ENCODE data around the gene CDHR3. TPM values are rescaled to one million over a fixed set of nuclear protein-coding genes. Genes with fewer than 3 reads are reported as not detected.

CDHR3 gene
- total RNA-seq, 1 donor from 2014 or later = 50.8 TPM

- Mint-ChIP-seq H3K4me1 (ENCODE audit: low read depth, unreplicated experiment) (peaks cover 9% of the 10 kb centered on the region), H3K4me3 (ENCODE audit: unreplicated experiment) (no peak overlapping the region), H3K9me3 (ENCODE audit: unreplicated experiment) (no peaks in the 10 kb centered on the region), H3K27ac (ENCODE audit: unreplicated experiment) (no peak overlapping the region), H3K27me3 (ENCODE audit: unreplicated experiment) (peaks cover 1% of the 10 kb centered on the region), H3K36me3 (ENCODE audit: unreplicated experiment) (no peaks in the 10 kb centered on the region)
- no peak for DNase-seq
- TF ChIP-seq CTCF (IDR thresholded peaks at IDR 0.05; ENCODE audit: partially characterized antibody, unreplicated experiment) = no peak
Observed at GRCh38 chr7:106045586-106045985, 82.5 kb downstream of the CDHR3 start.

- H3K36me3 Mint-ChIP-seq (ENCODE audit: unreplicated experiment) = no peaks in the 10 kb centered on the region
- no peak for TF ChIP-seq CTCF (IDR thresholded peaks at IDR 0.05; ENCODE audit: partially characterized antibody, unreplicated experiment)
- H3K4me1 Mint-ChIP-seq (ENCODE audit: low read depth, unreplicated experiment) = peaks cover 9% of the 10 kb centered on the region
- H3K27ac Mint-ChIP-seq (ENCODE audit: unreplicated experiment) = no peak overlapping the region
- H3K27me3 Mint-ChIP-seq (ENCODE audit: unreplicated experiment) = peaks cover 1% of the 10 kb centered on the region
- H3K4me3 Mint-ChIP-seq (ENCODE audit: unreplicated experiment) = no peak overlapping the region
- DNase-seq = no peak
- H3K9me3 Mint-ChIP-seq (ENCODE audit: unreplicated experiment) = no peaks in the 10 kb centered on the region
Observed at GRCh38 chr7:106047184-106047583, 84.1 kb downstream of the CDHR3 start.

DNA sequence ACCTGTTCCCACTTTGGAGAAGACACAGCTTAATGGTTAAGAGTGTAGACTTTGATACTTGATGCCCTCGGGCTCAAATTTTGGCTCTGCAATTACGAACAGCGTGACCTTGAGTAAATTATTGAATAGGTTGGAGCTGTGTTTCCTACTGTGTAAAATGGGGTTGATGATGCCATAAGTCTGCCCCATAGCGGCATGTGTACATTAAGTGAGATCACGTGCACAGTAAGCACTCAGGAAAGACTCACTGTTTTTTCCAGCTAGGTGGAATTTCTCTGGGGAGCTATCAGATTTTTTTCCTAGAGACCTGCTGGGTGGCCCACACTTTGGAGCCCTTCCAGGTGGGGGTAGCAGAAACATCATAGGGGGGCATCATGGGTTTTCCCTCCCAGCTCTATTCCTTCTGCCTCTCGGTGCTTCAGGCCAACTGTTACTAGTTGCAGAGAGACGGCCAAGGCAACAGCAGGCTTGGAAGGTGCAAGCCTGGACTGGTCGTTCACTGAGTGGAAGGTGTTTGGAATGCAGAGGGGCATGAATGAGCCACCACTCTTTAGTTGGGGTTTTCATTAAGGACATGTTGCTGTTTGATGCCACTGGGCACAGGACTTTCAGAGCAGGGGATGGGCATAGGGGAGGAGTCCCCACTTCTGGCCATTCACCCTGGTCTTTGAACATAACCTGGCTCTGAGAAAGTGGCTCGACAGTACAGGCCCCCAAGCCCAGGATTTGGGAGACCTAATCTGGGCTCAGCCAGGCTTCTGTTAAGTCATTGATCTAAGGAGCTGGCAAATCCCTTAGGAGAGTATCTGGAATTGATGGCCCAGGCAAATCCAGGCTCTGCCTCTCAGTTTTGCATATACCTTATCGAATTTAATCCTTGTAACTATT is 85.0 kb downstream of the CDHR3 start:
- TF ChIP-seq CTCF (IDR thresholded peaks at IDR 0.05; ENCODE audit: partially characterized antibody, unreplicated experiment) = no peak
- Mint-ChIP-seq H3K36me3 (ENCODE audit: unreplicated experiment) (no peaks in the 10 kb centered on the region), H3K4me1 (ENCODE audit: low read depth, unreplicated experiment) (peaks cover 4% of the 10 kb centered on the region), H3K9me3 (ENCODE audit: unreplicated experiment) (no peaks in the 10 kb centered on the region), H3K27ac (ENCODE audit: unreplicated experiment) (no peak overlapping the region), H3K4me3 (ENCODE audit: unreplicated experiment) (no peak overlapping the region), H3K27me3 (ENCODE audit: unreplicated experiment) (no peaks in the 10 kb centered on the region)
- no peak for DNase-seq

GRCh38 chr7:106048706-106049020 is 85.6 kb downstream of the CDHR3 start:
- TF ChIP-seq CTCF (IDR thresholded peaks at IDR 0.05; ENCODE audit: partially characterized antibody, unreplicated experiment) = no peak
- H3K9me3 Mint-ChIP-seq (ENCODE audit: unreplicated experiment) = no peaks in the 10 kb centered on the region
- H3K4me3 Mint-ChIP-seq (ENCODE audit: unreplicated experiment) = no peak overlapping the region
- DNase-seq = no peak
- no peak overlapping the region for H3K27ac Mint-ChIP-seq (ENCODE audit: unreplicated experiment)
- H3K36me3 Mint-ChIP-seq (ENCODE audit: unreplicated experiment) = no peaks in the 10 kb centered on the region
- H3K4me1 Mint-ChIP-seq (ENCODE audit: low read depth, unreplicated experiment) = peaks cover 2% of the 10 kb centered on the region
- H3K27me3 Mint-ChIP-seq (ENCODE audit: unreplicated experiment) = no peaks in the 10 kb centered on the region

DNA sequence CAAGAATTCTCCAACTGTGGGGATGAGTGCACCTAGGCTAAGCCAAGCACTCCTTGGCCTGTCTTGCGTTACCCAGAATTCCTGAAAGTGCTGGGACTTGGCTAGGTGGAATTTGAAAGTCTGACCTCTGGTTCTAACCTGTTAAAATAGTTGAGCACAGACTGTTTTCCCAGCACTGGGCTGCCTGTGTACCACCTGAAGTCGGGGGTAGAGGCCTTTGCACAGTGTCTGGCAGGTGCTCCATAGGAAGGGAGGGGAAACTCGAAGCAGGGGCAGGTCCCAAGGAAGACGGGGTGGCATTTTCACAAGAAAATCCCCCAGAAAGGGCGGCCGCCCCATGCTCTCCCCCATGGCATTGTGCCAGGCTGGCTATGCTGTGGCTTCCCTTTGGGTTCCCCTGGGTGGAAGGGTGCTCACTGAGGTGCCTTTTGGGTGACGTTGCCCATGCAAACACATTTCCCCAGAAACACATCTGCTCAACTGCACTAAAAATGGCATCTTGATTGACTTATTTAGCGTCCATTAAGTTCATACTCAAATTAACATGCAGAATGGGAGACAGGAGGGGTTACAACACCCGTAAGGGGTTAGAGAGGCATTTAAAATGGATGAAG is 86.2 kb downstream of the CDHR3 start:
- no peaks in the 10 kb centered on the region for H3K4me1 Mint-ChIP-seq (ENCODE audit: low read depth, unreplicated experiment)
- H3K4me3 Mint-ChIP-seq (ENCODE audit: unreplicated experiment) = no peak overlapping the region
- no peaks in the 10 kb centered on the region for H3K9me3 Mint-ChIP-seq (ENCODE audit: unreplicated experiment)
- no peak for DNase-seq
- H3K27ac Mint-ChIP-seq (ENCODE audit: unreplicated experiment) = no peak overlapping the region
- H3K36me3 Mint-ChIP-seq (ENCODE audit: unreplicated experiment) = no peaks in the 10 kb centered on the region
- TF ChIP-seq CTCF (IDR thresholded peaks at IDR 0.05; ENCODE audit: partially characterized antibody, unreplicated experiment) = no peak
- H3K27me3 Mint-ChIP-seq (ENCODE audit: unreplicated experiment) = no peaks in the 10 kb centered on the region
